PFSK-1 (cell line): ENCODE data around the gene GSS.

Experiments used
- POLR2AphosphoS5 ChIP-seq: IDR thresholded peaks from 2 replicates; pipeline ENCODE4 v1.6.1; 2012; ENCODE audit warnings: low read depth, mild to moderate bottlenecking, control low read depth, low read length, moderate library complexity
- SIN3A ChIP-seq: IDR thresholded peaks from 2 replicates; pipeline ENCODE4 v1.6.1; 2012; ENCODE audit warnings: mild to moderate bottlenecking, low read length, moderate library complexity, borderline replicate concordance; ENCODE audit not compliant: insufficient read depth
- TF ChIP-seq, protein P1 (sequence below), 2 experiments: IDR thresholded peaks; 2 replicates each; pipeline versions ENCODE4 v1.6.1 to v1.8.0; 2011 to 2012; ENCODE audit warnings: low read depth in 2 of 2, low read length in 2 of 2, control low read depth in 1 of 2, inconsistent platforms in 1 of 2, mild to moderate bottlenecking in 1 of 2, moderate library complexity in 1 of 2; ENCODE audit not compliant: insufficient read depth in 1 of 2

DNA sequence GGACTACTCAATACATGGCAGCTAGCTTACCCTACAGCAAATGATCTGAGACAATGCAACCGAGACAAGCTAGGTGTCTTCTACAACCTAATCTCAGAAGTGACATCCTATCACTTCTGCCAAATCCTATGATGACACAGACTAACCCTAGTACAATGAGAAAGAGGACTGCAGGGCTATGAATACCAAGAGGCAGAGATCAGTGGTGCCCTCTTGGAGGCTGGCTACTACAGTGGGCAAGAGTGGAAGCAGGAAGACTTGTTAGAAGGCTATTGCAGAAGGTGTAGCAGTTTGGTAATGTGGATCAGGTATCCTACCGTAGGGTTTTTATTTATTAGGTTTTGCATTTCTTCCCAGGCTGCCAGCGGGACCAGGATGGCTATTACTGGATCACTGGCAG lies 30.3 kb downstream of the GSS start:
- TF ChIP-seq POLR2AphosphoS5, result no peak
- TF ChIP-seq, protein P1, sequence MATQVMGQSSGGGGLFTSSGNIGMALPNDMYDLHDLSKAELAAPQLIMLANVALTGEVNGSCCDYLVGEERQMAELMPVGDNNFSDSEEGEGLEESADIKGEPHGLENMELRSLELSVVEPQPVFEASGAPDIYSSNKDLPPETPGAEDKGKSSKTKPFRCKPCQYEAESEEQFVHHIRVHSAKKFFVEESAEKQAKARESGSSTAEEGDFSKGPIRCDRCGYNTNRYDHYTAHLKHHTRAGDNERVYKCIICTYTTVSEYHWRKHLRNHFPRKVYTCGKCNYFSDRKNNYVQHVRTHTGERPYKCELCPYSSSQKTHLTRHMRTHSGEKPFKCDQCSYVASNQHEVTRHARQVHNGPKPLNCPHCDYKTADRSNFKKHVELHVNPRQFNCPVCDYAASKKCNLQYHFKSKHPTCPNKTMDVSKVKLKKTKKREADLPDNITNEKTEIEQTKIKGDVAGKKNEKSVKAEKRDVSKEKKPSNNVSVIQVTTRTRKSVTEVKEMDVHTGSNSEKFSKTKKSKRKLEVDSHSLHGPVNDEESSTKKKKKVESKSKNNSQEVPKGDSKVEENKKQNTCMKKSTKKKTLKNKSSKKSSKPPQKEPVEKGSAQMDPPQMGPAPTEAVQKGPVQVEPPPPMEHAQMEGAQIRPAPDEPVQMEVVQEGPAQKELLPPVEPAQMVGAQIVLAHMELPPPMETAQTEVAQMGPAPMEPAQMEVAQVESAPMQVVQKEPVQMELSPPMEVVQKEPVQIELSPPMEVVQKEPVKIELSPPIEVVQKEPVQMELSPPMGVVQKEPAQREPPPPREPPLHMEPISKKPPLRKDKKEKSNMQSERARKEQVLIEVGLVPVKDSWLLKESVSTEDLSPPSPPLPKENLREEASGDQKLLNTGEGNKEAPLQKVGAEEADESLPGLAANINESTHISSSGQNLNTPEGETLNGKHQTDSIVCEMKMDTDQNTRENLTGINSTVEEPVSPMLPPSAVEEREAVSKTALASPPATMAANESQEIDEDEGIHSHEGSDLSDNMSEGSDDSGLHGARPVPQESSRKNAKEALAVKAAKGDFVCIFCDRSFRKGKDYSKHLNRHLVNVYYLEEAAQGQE (IDR thresholded peaks at IDR 0.05; ENCODE audit: insufficient read depth in 1 of 2, low read depth in 2 of 2, low read length in 2 of 2), result no peak
- TF ChIP-seq SIN3A, result no peak
